Fibroblast of lung (primary cell): Measurements from ENCODE around the gene BTG1. TPM values are rescaled to one million over a fixed set of nuclear protein-coding genes. Genes with fewer than 3 reads are reported as not detected.

Experiments used
- DNase-seq, 2 donors: peaks; one replicate each; pipeline versions ENCODE4 v3.0.0 to v3.0.0-alpha.2; 2010; ENCODE audit warnings: low read depth in 2 of 2
- H2AFZ ChIP-seq: 2 replicates; pipeline ENCODE4 v1.5.1; 2012; ENCODE audit warnings: low read length, control low read depth, inconsistent platforms
- H3K27ac ChIP-seq: 2 replicates; pipeline ENCODE4 v1.5.1; 2011; ENCODE audit warnings: low read length, control low read depth; ENCODE audit not compliant: insufficient read depth
- H3K27me3 ChIP-seq: 2 replicates; pipeline ENCODE4 v1.5.1; 2011; ENCODE audit warnings: mild to moderate bottlenecking, low read length; ENCODE audit not compliant: control insufficient read depth, insufficient read depth
- H3K36me3 ChIP-seq: 2 replicates; pipeline ENCODE4 v1.5.1; 2011; ENCODE audit warnings: low read length; ENCODE audit not compliant: control insufficient read depth, insufficient read depth
- H3K4me1 ChIP-seq: 2 replicates; pipeline ENCODE4 v1.5.1; 2011; ENCODE audit warnings: low read length; ENCODE audit not compliant: control insufficient read depth, insufficient read depth; ENCODE audit errors: extremely low read depth
- H3K4me2 ChIP-seq: 2 replicates; pipeline ENCODE4 v1.5.1; 2011; ENCODE audit warnings: low read length, control low read depth; ENCODE audit not compliant: insufficient read depth; ENCODE audit errors: extremely low read depth
- H3K4me3 ChIP-seq, 4 experiments: fragments of 200-600 bp in 1 of 4; sonication (generic) in 1 of 4; replicated peaks in 1 of 4; 2 replicates each; pipeline ENCODE4 v1.5.1; 2011 to 2016; ENCODE audit warnings: low read length in 4 of 4, low read depth in 3 of 4, mild to moderate bottlenecking in 3 of 4, control low read depth in 2 of 4, inconsistent platforms in 1 of 4, mixed read lengths in 1 of 4; ENCODE audit not compliant: insufficient read depth in 1 of 4; ENCODE audit errors: control extremely low read depth in 1 of 4
- H3K79me2 ChIP-seq: 2 replicates; pipeline ENCODE4 v1.5.1; 2012; ENCODE audit warnings: mild to moderate bottlenecking, low read length, inconsistent platforms; ENCODE audit not compliant: control insufficient read depth, insufficient read depth
- H3K9ac ChIP-seq: 2 replicates; pipeline ENCODE4 v1.5.1; 2011; ENCODE audit warnings: mild to moderate bottlenecking, low read length, control low read depth; ENCODE audit not compliant: insufficient read depth
- H3K9me3 ChIP-seq: 2 replicates; pipeline ENCODE4 v1.5.1; 2012; ENCODE audit warnings: low read depth, low read length; ENCODE audit not compliant: control insufficient read depth, insufficient read depth
- H4K20me1 ChIP-seq: 2 replicates; pipeline ENCODE4 v1.5.1; 2011; ENCODE audit warnings: low read length; ENCODE audit not compliant: control insufficient read depth, insufficient read depth; ENCODE audit errors: extremely low read depth
- EZH2 ChIP-seq: IDR thresholded peaks from 2 replicates; pipeline ENCODE4 v1.5.1; 2012; ENCODE audit warnings: low read length, control low read depth, mild to moderate bottlenecking; ENCODE audit errors: missing control alignments
- polyA plus RNA-seq, 2 donors: library from polyadenylated mRNA; depleted of rRNA in 1 of 2; stranded (reverse) in 1 of 2; unstranded in 1 of 2; fragments of >200 nt; gene quantifications; 2 replicates each; pipeline ENCODE4 v1.2.1, GENCODE V29; 2011 to 2012; ENCODE audit warnings: missing spikeins in 1 of 2
- total RNA-seq: library from RNA; depleted of rRNA; stranded (reverse); fragments of >200 nt; gene quantifications from 2 replicates; pipeline ENCODE4 v1.2.1, GENCODE V29; 2014
- TF ChIP-seq, protein P1 (sequence below), 2 donors: IDR thresholded peaks in 1 of 2; conservative IDR thresholded peaks in 1 of 2; 1 replicate in 1 of 2; 2 replicates in 1 of 2; pipeline ENCODE4 v1.5.1; 2011 to 2012; ENCODE audit warnings: low read length in 2 of 2, control low read depth in 1 of 2, inconsistent platforms in 1 of 2, low read depth in 1 of 2, mild to moderate bottlenecking in 1 of 2

Gene BTG1
- total and polyA plus RNA-seq, 2 donors (not counting 1 experiment from before 2014, with no cell fraction given), result 18.2 to 23.1 TPM

DNA sequence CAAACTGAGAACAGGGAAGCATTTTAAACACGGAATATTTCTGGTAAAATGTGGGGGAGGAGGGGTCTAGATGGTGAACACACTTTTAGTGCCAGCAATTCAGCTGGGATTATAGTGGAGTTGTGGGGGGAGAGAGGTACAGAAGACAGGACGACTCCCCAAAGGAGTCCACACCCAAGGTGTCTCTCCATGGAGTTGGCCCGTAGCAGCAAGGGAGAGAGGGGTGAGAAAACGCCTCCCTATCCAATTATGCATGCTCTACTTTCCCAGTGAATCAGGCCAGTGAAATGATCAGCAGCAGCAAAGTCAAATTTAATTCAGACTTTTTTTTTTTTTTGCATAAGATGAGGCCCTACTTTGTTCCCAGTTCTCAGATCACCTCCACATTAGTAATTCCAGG lies 38.6 kb downstream of the BTG1 start:
- no peak overlapping the region for H3K4me3 ChIP-seq
- no peaks in the 10 kb centered on the region for H3K79me2 ChIP-seq
- no peak overlapping the region for H3K4me2 ChIP-seq
- no peaks in the 10 kb centered on the region for H3K27me3 ChIP-seq
- no peak for DNase-seq
- no peak overlapping the region for H3K9ac ChIP-seq
- no peaks in the 10 kb centered on the region for H3K9me3 ChIP-seq
- H2AFZ ChIP-seq, result no peak overlapping the region
- H3K36me3 ChIP-seq, result no peaks in the 10 kb centered on the region
- TF ChIP-seq, protein P1, sequence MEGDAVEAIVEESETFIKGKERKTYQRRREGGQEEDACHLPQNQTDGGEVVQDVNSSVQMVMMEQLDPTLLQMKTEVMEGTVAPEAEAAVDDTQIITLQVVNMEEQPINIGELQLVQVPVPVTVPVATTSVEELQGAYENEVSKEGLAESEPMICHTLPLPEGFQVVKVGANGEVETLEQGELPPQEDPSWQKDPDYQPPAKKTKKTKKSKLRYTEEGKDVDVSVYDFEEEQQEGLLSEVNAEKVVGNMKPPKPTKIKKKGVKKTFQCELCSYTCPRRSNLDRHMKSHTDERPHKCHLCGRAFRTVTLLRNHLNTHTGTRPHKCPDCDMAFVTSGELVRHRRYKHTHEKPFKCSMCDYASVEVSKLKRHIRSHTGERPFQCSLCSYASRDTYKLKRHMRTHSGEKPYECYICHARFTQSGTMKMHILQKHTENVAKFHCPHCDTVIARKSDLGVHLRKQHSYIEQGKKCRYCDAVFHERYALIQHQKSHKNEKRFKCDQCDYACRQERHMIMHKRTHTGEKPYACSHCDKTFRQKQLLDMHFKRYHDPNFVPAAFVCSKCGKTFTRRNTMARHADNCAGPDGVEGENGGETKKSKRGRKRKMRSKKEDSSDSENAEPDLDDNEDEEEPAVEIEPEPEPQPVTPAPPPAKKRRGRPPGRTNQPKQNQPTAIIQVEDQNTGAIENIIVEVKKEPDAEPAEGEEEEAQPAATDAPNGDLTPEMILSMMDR (conservative IDR thresholded peaks at IDR 0.05 in 1 of 2, IDR thresholded peaks at IDR 0.05 in 1 of 2; ENCODE audit: low read depth in 1 of 2, low read length in 2 of 2), result no peak
- no peak for TF ChIP-seq EZH2
- H3K4me1 ChIP-seq, result peaks cover 2% of the 10 kb centered on the region
- no peaks in the 10 kb centered on the region for H4K20me1 ChIP-seq
- no peak overlapping the region for H3K27ac ChIP-seq

- Histone ChIP-seq H3K9me3 (no peaks in the 10 kb centered on the region), H3K27me3 (no peaks in the 10 kb centered on the region), H3K4me2 (no peak overlapping the region), H2AFZ (no peak overlapping the region), H3K9ac (no peak overlapping the region), H3K79me2 (no peaks in the 10 kb centered on the region), H3K4me3 (no peak overlapping the region), H4K20me1 (no peaks in the 10 kb centered on the region), H3K27ac (no peak overlapping the region), H3K36me3 (no peaks in the 10 kb centered on the region), H3K4me1 (peaks cover 2% of the 10 kb centered on the region)
- TF ChIP-seq, protein P1 (conservative IDR thresholded peaks at IDR 0.05 in 1 of 2, IDR thresholded peaks at IDR 0.05 in 1 of 2; ENCODE audit: low read depth in 1 of 2, low read length in 2 of 2), result no peak
- TF ChIP-seq EZH2, result no peak
- no peak for DNase-seq
Observed at GRCh38 chr12:92105676-92106075, 40.0 kb downstream of the BTG1 start.

GRCh38 chr12:92105110-92105509 lies 40.5 kb downstream of the BTG1 start:
- no peak for DNase-seq
- H2AFZ ChIP-seq, result no peak overlapping the region
- H3K9ac ChIP-seq, result no peak overlapping the region
- no peaks in the 10 kb centered on the region for H3K27me3 ChIP-seq
- H3K4me3 ChIP-seq, result no peak overlapping the region
- no peaks in the 10 kb centered on the region for H3K9me3 ChIP-seq
- no peak for TF ChIP-seq EZH2
- TF ChIP-seq, protein P1 (conservative IDR thresholded peaks at IDR 0.05 in 1 of 2, IDR thresholded peaks at IDR 0.05 in 1 of 2; ENCODE audit: low read depth in 1 of 2, low read length in 2 of 2), result no peak
- no peak overlapping the region for H3K27ac ChIP-seq
- H3K4me1 ChIP-seq, result peaks cover 2% of the 10 kb centered on the region
- H3K36me3 ChIP-seq, result no peaks in the 10 kb centered on the region
- no peak overlapping the region for H3K4me2 ChIP-seq
- no peaks in the 10 kb centered on the region for H4K20me1 ChIP-seq
- no peaks in the 10 kb centered on the region for H3K79me2 ChIP-seq
